NCI-H2107 (cell line): ENCODE results near the gene CLDN7.
A peak's percentile ranks its signal among the peaks of the same experiment; 100 is the strongest.

Experiments used
- DNase-seq: peaks from one replicate; lab custom pipeline; 2025; lab: John Stamatoyannopoulos, UW

CLDN7 gene

DNA sequence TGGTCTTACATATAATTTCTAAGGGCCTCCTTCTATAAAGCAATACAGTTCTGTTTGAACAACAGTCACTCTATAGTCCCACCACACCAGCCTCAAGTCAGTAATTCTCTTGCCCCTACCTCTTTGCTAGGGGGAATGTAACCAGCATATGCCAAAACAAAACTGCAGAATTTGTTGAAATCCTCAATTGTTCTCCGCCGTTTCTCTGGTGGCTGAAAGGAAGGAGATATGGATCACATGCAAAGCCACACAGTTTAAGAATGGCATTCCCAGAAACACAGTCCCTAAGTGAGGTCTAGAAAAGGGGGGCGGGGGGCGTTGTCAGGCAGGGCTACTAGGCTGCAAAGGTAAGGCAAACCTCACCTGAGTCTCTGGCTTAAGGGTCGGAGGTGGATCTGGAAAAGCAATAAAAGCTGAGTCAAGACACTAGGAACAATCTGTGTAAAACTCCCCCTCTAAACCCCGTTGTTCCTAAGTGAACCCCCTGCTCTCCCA lies 25.0 kb downstream of the CLDN7 start:
- no peak for DNase-seq

DNA sequence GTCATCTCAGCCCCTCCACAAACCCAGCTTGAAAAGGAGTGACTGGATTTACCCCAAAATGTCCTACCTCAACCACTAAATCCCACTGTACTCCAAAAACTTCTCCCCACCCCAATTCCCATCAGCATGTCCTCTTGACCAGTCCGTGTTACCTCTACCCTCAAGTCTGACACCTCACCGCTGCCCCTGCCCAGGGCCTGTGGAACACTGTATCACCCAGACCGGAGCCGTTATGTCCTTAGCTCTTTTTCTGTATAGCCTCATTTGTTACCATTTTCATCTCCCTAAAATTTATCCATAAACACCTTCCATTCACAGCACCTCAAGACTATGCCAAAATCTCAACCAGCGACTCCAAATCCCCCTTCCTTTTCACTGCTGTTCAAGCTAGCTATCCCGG lies 25.5 kb downstream of the CLDN7 start:
- DNase-seq = no peak

DNA sequence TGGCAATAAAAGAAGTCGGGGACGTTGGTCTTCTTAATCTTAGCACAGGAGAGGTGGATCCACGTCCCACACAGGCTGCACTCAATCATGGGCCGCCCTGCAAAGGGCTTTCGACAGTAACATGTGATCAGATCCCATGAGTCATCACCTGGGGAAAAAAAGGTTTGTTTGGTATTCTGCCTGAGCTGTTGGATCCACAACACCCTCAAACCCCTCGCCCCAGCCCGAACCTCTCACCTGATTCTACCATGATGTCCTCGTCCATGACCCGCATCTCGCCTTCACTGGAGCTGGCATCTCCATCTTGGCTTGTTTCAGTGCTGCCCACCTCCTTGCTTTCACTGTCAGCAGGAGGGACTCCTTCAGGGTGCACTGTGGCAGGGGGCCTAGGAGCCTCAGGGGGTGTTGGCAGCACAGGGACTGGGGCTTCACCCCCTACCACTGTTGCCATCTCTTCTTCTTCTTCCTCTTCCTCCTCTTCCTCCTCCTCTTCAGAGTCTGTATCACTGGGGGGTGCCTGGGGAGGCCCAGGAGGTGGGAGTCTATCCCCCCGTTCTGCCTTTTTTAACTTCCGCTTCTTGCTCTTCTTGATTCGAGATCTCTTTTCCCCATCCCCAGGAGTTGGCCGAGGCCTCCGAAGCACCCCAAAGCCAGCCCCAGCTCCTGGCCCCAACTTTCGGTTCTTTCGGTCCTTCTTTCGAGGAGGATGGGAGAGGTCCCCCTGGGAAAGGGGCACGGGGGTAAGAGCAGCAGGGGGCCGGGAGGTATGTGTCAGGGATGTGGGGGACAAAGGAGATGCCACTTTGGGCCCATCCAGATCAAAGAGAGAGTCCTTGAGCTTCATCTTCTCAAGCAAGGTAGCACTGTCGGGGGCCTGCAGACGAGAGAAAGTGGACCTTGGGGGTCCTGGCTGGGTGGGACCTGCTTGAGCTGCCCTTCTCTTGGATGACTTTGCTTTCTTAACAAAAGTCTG lies 26.3 kb downstream of the CLDN7 start:
- no peak for DNase-seq

DNA sequence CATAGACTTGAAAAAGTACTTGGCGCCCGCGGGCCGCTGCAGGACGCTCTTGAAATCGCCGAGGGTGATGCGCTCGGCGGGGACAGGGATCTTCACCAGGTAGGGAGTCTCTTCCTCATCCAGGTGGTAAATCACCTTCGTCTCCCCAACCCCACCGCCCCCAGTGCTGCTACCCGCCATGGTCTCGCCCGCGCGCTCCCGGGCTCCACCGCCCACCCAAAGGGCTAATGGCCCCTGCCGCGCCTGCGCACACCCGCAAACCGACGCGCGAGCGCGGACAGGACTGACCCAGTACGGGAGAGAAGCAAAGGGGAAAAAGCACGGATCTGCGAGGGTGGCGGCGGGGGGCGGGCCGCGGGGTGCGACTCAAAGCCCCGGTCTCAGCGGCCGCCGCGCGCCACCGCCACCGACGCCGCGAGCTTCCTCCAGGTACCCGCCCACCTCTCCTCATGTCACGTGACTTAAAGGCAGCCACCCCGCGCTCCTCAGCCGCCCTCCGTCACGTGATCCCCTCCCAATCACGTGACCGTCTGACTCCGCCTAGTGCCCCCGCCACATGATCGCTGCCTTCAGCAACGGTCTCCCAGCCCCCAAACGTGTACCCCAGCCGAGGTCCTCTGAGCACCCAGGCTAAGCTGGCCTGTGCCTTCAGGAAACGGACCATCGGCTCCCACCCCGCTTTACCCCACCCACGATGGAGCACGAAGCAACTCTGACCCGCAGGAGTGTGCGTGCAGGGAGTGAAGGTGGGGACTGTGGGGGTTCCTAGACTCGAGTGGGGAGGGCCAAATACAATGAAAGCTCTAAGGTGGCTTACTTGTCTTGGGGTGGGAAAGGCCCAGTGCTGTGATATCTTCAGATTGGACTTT lies 28.0 kb downstream of the CLDN7 start, which contains the start of gene DVL2:
Gene DVL2 (minus strand): TSS at position 435 of the 869 bp plus-strand sequence. CDS start 255 bp downstream, at position 180.
- peak; percentile 68 for DNase-seq

DNA sequence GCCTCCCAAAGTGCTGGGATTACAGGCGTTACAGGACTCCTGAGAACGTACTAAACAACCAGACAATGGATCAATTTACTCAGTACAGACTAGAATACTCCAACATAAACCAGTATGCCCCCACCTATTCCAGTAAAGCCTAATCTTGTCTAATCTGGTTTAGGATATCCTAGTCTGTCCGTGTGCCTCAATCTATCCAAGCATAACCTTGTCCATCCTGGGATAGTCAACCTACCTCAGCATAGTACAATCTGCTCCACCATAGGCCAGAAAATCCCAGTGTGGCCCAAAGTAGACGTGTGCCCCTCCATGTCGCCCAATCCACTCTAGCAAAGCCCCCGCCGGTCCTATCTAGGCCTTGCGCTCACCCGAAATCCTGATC lies 28.6 kb downstream of the CLDN7 start:
- no peak for DNase-seq

DNA sequence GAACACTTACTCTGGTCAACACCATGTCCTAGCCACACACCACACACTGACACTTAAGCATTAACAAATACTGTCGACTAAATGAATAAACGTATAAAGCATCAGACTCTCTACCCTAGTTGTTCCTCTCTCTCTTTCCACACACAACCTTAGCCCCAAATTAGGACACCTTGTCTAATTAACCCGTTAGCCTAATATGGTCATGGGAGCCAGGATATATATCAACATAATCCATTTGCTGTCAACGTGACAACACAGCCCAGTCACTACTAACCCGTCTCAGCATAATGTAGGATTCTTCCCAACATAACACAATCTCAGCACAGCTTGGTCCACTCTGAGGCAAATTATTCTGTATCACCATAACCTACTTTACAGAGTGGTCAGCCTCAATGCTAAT lies 30.2 kb downstream of the CLDN7 start:
- no peak for DNase-seq

DNA sequence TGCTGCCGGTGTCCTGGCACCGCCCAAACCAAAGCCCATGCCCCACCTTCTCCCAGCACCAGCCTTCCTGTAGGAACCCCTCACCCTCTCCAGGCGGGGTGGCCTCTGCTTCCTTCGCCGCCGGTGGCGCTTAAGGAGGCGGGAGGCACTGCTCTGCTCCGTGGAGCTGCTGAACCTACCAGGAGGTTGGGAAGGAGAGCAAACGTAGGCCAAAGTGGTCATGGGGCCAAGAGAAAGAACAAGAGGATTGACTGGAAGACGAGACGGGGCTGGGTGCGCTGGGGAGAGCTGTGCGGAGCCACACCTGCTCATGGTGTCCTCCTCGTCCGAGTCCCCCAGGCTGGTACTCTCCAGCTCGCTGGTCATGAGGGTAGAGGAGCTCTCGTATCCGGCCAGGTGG lies 32.8 kb downstream of the CLDN7 start:
- no peak for DNase-seq

DNA sequence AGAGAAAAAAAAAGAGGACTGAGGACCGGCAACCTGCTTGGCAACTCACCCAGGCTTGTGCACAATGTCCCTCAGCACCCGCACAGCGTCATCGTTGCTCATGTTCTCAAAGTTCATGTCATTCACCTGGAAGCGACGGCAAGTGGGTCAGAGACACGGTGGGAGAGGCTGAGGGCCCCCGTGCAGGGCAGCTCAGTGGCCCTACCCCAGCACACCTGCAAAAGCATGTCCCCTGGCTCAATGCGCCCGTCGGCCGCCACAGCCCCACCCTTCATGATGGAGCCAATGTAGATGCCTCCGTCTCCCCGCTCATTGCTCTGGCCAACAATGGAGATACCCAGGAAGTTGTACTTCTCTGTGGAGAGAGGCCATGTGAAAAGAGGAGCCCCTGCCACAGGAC lies 33.4 kb downstream of the CLDN7 start:
- DNase-seq = no peak

DNA sequence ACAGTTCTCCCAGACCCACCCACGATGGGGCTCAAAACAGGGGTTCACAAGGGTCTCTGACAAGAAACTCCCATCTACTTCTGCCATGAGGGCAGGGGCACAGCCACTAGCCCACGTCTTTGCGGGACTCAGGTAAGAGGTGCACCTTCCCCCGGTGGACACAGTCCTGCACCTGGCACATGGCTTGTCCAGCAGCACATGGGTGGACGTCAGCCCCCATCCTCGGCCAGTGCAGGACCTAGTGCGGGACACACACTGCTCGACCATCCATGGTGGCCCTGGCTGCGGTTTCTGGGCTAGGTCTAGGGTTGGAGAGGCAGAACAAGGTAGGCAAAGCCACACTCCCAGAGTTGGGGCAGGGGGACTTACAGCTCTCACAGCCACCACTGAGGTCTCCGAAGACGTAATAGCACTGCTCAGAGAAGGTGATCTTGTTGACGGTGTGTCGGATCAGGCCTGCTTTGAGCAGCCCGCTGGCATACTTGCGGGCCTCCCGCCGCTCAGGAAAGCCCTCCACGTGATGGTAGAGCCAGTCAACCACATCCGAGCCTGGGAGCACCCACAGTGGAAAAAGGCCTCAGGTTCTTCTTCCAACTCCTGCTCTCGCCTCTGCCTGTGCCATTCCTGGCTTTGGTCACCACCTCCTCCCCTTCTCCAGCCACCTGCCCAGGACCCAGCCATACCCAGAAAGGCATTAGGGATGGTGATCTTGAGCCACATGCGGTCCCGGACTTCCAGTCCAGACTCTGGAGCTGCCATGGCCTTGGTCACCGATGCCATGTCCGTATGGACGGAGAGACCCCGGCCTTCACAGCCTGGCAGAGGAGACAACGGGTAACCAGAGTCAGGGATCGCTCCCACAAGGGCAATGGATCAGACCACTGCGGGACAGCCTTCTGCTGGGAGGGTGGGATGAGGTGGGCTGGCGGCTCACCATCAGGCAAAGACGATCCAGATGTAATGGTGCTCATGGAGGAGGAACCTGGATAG lies 35.3 kb downstream of the CLDN7 start:
- DNase-seq = no peak

DNA sequence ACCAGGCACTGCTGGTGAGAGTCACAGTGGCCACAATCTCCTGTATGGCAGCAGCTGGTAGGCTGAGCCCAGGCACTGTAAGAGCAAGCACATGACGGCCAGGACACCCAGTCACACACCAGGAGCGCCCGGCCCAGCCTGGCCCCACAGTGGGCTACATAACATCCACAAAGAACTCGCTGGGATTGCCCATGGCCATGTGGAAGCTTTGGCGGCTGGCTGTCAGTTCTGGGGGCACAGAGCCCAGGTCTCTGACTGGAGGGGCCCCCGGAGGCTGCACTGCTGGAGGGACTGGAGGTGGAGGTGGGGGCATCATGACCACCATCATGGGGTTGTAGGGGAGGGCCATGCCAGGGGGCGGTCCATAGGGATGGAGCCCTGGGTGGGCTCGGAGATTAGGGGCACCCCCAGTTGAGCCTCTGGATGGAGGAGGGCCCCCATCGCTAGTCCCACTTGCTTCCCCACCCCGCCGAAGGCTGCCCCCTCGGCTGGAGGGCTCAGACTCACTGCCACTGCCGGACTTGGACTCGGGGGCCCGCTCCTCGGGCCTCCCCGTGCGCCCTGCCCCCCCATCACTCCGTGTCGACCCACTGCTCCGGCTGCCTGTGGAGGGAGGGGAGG lies 36.5 kb downstream of the CLDN7 start:
- DNase-seq = no peak

DNA sequence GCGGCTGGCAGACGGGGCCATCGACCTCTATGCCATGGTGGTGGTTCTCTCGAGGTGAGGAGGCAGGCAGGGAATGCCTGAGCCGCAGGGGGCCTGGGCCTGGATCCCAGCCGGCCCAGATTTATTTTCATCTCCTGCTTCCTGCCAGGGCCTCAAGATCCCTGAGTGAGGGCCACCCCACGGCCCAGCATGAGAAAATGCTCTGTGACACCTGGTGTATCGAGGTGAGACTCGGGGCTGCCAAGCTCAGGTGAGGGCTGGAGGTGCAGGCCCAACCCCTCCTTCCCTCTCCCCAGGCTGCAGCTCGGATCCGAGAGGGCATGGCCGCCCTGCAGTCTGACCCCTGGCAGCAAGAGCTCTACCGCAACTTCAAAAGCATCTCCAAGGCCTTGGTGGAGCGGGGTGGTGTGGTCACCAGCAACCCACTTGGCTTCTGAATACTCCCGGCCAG lies 37.6 kb downstream of the CLDN7 start:
- DNase-seq = no peak

DNA sequence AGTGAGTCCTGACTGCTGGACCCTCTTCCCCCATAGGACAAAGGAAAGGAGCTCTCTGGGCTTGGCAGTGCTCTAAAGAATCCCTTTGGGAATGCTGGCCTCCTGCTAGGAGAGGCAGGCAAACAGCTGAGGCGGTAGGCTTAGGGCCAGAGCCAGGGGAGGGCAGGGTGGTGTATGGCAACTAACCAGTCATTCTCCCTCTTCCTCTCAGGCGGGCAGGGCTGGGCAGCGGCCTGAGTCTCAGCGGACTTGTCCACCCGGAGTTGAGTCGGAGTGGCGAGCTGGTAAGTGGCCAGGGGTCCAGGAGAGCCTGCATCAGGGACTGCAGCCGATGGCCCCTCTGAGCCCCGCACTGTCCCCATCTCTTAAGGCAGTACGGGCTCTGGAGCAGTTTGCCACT lies 38.2 kb downstream of the CLDN7 start:
- DNase-seq = no peak

DNA sequence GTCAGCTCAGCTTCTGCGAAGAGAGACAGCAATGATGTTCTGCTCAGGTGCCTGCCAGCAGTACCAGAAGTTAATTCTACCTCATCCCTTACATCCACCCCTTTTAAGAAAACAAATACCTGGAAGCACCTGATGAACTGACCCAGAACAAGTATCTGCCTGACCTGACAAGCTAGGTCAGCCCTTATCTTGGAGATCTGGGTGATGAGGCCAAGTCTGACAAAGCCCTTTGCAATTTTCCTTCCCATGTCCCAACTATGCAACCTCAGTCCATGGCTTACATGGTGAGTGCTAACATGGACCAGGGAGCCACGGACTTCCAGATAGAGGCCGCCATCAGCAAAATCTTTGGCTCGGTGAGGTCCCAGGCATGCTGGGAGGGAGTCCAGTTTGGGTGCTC lies 38.9 kb downstream of the CLDN7 start:
- DNase-seq = no peak

DNA sequence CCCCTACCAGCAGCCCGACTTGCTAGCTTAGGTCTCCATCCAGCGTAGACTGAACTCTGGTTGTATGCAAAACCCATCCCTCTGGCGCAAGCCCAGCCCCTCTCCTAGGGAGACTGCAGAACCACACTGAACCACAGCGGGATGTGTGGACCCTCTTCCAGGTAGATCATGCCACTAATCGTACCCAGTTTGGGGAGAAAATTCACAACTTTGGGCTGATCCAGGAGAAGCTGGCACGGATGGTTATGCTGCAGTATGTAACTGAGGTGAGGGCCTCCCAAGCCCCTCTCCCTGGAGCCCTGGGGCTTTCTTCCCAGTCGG lies 39.3 kb downstream of the CLDN7 start:
- no peak for DNase-seq

DNA sequence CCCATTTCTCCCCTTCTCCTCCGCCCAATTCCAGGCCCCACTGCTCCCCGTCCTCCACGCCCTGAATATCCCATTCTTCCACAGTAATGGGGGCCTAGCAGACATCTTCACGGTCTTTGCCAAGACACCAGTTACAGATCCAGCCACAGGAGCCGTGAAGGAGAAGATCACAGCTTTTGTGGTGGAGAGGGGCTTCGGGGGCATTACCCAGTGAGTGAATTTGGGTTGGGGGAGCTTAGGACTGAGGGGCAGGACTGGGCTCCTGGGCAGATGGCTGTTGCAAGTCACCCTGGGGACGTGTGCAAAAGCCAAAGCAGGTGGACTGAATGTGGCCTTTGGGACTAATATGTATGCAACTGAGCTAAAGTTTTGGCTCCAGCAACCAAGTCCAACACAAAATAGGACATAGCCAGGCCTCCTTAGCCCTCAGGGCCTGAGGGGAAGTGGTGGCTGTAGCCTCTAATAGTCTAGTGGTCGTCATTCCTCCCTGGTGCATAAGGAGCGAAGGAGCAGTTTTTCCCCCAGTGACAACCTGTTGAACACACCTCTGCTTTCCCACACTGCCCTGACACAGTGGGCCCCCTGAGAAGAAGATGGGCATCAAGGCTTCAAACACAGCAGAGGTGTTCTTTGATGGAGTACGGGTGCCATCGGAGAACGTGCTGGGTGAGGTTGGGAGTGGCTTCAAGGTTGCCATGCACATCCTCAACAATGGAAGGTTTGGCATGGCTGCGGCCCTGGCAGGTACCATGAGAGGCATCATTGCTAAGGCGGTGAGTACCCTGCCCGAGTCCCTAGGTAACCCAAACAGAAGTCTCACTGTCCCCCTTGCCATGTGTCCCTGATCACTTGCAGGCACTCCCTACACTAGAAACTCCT lies 39.9 kb downstream of the CLDN7 start:
- no peak for DNase-seq

DNA sequence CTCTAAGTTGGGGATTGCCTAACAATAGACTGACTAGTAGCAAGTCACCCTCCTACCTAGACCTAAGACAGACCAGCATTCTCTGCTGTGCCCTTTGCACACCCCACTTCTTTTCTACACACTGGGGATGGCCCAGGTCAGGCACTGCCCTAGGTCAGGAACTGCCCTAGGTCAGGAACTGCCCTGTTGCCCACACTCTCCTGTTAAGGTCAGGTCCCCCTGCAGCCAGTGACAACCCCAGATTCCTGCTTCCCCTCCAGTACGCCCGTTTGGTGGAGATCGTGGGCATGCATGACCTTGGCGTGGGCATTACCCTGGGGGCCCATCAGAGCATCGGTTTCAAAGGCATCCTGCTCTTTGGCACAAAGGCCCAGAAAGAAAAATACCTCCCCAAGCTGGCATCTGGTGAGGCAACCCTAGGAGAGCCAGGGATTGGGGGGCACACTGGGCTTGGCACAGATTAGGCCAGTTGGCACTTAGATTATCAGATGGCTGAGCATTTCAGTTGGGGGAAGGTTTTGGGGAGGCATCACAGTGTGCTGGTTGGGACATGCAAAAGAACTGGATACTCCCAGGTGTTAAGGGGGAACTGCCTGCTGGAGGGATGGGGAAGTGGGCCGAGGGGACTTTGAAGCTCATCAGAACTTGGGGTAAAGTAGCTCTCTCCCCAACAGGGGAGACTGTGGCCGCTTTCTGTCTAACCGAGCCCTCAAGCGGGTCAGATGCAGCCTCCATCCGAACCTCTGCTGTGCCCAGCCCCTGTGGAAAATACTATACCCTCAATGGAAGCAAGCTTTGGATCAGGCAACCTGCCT lies 40.8 kb downstream of the CLDN7 start:
- no peak for DNase-seq

DNA sequence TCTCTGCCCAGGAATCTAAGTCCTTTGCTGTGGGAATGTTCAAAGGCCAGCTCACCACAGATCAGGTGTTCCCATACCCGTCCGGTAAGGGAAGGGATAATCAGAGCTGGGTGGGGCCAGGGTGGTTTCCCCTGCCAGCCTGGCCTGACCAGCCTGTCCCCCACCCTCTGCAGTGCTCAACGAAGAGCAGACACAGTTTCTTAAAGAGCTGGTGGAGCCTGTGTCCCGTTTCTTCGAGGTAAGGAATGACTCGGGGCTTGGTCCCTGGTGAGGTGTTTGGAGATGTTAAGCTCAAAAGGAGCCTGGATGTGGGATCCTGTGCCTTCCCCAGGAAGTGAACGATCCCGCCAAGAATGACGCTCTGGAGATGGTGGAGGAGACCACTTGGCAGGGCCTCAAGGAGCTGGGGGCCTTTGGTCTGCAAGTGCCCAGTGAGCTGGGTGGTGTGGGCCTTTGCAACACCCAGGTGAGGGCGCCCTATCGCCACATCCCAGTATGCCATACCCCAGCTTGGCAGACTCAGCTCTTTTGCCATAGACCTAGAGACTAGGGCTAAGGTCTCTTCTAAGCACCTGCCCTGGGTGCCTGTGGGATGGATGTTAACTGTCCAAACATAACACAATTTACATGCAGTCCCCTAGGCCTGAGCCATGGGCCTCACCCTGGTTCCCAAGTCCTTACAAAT lies 41.5 kb downstream of the CLDN7 start:
- no peak for DNase-seq

DNA sequence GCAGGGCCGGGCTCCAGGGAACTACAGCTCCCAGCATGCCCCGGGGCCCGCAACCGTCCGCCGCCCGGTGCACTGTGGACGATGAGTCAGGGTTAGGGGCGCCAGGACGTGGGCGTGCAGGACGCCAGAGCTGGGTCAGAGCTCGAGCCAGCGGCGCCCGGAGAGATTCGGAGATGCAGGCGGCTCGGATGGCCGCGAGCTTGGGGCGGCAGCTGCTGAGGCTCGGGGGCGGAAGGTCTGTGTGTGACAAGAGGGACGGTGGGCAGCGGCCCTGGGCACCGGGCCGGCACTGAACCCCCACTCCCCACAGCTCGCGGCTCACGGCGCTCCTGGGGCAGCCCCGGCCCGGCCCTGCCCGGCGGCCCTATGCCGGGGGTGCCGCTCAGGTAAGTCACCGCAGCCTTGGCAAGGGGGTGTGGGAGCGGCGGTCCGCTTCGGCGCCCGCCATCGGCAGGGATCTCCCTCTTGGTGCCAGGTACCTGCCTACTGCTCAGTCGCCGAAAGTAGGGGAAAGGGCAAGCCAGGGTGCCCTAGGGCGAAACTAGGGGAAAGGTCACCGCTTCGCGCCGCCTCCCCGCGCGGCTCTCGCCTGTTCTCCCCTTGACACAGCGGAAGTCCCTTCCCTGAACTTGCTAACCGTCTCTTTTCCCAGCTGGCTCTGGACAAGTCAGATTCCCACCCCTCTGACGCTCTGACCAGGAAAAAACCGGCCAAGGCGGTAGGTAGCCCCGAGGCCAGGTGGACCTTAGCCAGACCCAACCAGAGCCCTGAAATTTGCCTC lies 42.3 kb downstream of the CLDN7 start, which contains the start of the genes ACADVL and DLG4:
Gene ACADVL (plus strand): TSS at position 127 of the 781 bp plus-strand sequence. CDS start 47 bp downstream, at position 174.
Gene DLG4 (minus strand): TSS at position 25 of the 781 bp plus-strand sequence.
- no peak for DNase-seq
